ENCODE data around the gene CMTM3.
"Not testable (repeated sequence)": the region's sequence is repeated elsewhere in the genome, so short reads cannot be mapped to it uniquely, and the experiment has no call there.

CMTM3 gene

DNA sequence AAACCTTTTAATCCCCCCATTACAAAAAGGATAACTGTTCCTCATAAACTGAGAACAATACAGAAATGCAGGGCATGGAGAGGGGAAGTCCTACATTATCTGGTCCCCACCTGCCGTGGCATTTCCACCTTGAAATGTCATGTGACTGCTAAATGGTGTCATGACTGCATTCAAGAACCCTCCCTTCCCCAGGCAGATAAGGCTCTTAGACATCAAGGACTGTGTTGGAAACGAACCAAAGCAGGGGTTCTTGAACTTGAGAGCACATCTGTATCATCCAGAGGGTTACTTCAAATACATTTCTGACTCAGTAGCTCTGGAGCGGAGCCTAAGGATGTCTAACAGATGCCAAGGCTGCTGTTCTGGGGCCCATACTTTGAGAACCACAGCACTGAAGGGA lies 18.4 kb downstream of the CMTM3 start:
- in situ Hi-C loops (cut with HindIII; ENCODE audit: low pct_ligation_motif_present, low pct_unique_long_range_greater_than_20kb, low sequenced_read_pairs), result no loop called here

DNA sequence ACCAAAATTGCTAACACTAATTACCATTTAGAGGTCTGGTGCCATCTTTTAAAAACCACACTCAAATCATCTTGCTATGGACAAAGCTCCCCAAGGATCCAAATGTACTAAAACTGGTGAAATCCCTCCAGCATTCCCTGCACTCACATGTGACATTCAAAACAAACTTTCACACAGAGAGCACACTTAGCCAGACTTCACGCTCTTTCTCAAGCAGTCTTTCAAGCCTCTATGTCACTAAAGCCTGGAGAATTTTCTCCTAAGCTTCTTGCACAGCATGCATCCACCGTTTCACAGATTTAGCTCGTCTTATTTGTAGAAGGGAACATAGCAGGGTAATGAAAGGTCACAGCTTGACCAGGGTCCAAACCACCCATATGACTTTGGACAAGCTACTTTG lies 19.3 kb downstream of the CMTM3 start:
- in situ Hi-C loops (cut with HindIII; ENCODE audit: low pct_ligation_motif_present, low pct_unique_long_range_greater_than_20kb, low sequenced_read_pairs), result no loop called here
- no peak for DNase-seq

More for the DNA sequence above, 18.4 kb downstream of the CMTM3 start:
- no peak for DNase-seq

DNA sequence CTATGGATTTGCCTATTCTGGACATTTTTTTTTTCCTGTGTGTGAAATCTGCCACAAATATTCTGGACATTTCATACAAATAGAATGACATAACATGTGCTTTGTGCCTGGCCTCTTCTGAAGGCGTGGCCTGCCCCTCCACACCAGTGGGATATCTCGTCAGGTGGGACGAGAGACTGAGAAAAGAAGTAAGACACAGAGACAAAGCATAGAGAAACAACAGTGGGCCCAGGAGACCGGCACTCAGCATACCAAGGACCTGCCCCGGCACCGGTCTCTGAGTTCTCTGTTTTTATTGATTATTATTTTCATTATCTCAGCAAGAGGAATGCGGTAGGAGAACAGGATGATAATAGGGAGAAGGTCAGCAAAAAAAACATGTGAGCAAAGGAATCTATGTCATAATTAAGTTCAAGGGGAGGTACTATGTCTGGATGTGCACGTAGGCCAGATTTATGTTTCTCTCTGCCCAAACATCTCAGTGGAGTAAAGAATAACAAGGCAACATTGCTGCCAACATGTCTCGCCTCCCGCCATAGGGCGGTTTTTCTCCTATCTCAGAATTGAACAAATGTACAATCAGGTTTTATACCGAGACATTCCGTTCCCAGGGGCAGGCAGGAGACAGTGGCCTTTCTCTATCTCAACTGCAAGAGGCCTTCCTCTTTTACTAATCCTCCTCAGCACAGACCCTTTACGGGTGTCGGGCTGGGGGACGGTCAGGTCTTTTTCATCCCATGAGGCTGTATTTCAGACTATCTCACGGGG lies 23.3 kb downstream of the CMTM3 start:
- in situ Hi-C loops (cut with HindIII; ENCODE audit: low pct_ligation_motif_present, low pct_unique_long_range_greater_than_20kb, low sequenced_read_pairs), result not testable (repeated sequence)

DNA sequence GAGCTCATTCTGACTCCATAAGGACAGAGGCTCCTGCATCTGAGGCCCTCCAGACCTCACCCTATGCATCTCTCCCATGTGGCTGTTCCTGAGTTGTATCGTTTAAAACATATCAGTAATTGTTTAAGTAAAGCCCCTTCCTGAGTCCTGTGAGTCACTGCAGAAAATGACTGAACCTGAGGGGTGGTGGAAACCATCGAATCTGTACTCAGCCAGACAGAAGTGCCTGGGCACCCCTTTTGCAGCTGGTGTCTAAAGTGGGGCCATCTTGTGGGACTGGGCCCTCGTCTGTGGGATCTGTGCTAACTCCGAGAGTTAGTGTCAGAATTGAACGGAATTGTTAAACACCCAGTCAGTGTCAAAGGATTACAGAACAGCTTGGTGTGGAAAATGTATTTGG lies 25.4 kb downstream of the CMTM3 start:
- in situ Hi-C loops (cut with HindIII; ENCODE audit: low pct_ligation_motif_present, low pct_unique_long_range_greater_than_20kb, low sequenced_read_pairs), result no loop called here
- no peak for DNase-seq

More for the DNA sequence above, 23.3 kb downstream of the CMTM3 start:
- not testable (repeated sequence) for DNase-seq

DNA sequence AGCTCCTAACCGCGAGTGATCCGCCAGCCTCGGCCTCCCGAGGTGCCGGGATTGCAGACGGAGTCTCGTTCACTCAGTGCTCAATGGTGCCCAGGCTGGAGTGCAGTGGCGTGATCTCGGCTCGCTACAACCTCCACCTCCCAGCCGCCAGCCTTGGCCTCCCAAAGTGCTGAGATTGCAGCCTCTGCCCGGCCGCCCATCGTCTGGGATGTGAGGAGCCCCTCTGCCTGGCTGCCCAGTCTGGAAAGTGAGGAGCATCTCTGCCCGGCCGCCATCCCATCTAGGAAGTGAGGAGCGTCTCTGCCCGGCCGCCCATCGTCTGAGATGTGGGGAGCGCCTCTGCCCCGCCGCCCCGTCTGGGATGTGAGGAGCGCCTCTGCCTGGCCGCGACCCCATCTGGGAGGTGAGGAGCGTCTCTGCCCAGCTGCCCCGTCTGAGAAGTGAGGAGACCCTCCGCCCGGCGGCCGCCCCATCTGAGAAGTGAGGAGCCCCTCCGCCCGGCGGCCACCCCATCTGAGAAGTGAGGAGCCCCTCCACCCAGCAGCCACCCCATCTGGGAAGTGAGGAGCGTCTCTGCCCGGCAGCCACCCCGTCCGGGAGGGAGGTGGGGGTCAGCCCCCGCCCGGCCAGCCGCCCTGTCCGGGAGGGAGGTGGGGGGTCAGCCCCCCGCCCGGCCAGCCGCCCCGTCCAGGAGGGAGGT lies 26.2 kb downstream of the CMTM3 start:
- in situ Hi-C loops (cut with HindIII; ENCODE audit: low pct_ligation_motif_present, low pct_unique_long_range_greater_than_20kb, low sequenced_read_pairs); DNase-seq: not testable (repeated sequence)

DNA sequence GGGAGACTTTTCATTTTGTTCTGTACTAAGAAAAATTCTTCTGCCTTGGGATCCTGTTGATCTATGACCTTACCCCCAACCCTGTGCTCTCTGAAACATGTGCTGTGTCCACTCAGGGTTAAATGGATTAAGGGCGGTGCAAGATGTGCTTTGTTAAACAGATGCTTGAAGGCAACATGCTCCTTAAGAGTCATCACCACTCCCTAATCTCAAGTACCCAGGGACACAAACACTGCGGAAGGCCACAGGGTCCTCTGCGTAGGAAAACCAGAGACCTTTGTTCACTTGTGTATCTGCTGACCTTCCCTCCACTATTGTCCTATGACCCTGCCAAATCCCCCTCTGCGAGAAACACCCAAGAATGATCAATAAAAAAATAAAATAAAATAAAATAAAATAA lies 27.1 kb downstream of the CMTM3 start:
- DNase-seq; in situ Hi-C loops (cut with HindIII; ENCODE audit: low pct_ligation_motif_present, low pct_unique_long_range_greater_than_20kb, low sequenced_read_pairs): not testable (repeated sequence)

DNA sequence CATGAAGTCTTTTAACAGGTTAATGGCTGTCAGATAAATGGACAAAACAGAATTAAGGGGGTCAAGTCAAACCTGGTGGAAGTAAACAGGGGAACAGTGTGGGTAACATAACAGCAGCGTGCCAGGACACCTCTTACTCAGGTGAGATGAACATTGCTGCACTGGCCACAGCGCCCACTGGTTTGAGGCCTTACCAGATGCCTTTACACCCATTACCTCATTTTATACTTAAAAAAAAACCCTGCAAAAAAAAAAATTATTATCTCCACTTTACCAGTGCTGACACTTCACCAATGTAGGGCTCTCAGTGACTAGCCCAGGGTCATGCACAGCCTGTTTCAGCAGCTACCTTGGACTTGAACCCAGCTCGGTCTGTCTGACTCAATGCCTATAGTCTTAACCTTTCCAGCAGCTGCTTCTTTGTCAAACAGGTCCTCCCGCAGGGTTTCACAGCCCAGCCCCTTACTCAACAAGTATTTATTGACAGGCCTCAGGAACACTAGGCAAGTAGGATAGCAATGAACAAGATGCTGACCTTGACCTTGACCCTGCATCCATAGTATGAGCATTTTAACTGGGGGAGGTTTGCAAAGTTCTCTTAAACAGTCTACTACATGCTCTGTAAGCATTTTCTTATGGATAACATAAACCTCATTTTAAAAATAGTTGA lies 30.2 kb downstream of the CMTM3 start:
- in situ Hi-C loops (cut with HindIII; ENCODE audit: low pct_ligation_motif_present, low pct_unique_long_range_greater_than_20kb, low sequenced_read_pairs), result no loop called here
- DNase-seq, result no peak

DNA sequence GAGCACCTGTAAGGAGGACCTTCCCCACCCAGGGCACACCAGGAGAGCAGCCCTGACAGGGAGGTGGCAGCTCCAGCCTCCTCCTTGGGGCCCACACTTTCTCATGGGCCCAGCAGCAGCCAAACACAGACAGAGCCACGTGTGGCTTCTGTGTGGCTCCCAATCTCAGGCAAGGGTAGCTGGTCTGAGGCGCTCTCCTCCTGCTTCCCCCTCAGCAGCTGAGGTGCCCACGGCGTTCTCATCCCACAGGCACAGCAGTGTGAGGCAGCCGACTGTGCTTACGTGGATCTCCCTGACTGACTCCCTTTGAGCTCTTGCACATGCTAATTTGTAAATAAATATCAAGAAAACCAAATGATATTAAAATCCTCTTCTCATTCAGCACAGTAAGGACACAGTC lies 30.9 kb downstream of the CMTM3 start:
- in situ Hi-C loops (cut with HindIII; ENCODE audit: low pct_ligation_motif_present, low pct_unique_long_range_greater_than_20kb, low sequenced_read_pairs), result no loop called here

DNA sequence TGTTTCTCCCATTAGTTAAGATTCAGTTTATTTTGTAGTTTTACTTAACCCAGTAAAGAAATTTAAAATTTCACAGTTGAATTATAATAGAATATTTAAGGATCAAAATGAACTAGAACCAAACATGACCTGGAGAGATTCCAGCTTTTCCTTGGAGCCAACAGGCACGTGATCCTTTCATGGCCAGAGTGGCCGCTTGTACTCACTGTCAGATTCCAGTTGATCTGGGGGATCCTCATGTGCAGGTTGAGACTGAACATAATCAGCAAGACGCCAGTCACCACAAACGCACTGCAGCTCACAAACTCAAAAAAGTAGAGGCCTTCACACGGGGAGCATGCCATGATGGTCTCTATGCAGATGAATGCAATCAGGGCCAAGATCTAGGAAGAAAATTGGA lies 31.7 kb downstream of the CMTM3 start:
- in situ Hi-C loops (cut with HindIII; ENCODE audit: low pct_ligation_motif_present, low pct_unique_long_range_greater_than_20kb, low sequenced_read_pairs), result no loop called here
- DNase-seq, result no peak

More for the DNA sequence above, 30.9 kb downstream of the CMTM3 start:
- no peak for DNase-seq

DNA sequence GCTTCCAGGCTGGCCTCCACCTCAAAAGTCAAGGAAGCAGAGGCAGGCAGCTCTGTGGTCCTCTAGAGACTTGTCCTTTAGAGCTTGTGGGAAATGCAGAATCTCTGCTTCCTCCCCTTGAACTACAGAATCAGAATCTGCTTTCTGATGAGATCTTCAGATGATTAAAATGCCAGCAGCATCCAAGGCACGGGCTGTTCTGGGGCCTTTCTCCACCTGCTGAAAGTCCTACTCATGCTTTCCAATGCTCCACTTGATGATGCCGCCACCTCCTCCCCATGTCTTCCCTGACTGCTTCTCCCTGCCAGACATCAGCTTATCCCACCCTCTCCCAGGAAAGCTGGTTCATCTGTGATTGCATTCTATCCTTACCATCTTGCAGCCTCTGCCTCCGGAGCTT lies 33.3 kb downstream of the CMTM3 start:
- in situ Hi-C loops (cut with HindIII; ENCODE audit: low pct_ligation_motif_present, low pct_unique_long_range_greater_than_20kb, low sequenced_read_pairs), result no loop called here
- DNase-seq, result no peak

DNA sequence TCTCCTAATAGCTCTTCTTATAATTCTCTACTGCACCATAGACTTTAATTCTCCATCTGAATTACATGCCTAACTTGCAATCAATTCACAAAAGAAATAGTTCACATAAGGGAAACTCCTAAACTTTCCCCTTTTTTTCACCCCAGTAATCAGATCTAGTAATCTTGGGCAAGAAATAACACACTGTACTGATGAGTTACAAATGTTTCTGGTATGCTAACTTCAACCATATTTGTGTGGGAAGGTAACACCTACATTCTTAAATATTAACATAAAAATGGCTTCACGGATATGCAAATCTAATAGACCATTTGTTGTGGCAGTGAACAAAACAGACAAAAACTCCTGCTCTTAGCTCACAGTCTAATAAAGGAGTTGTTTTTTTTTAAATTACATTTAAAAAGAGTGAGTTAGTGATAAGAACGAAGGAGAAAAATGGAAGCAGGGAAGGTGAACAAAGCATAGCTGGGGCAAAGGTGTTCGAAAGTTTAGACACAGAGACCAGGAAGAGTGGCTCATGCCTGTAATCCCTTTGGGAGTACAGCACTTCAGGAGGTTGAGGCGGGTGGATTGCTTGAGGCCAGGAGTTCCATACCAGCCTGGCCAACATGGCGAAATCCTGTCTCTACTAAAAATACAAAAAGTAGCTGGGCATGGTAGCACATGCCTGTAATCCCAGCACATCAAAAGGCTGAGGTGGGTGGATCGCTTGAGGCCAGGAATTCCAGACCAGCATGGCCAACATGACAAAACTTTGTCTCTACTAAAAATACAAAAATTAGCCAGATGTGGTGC lies 34.8 kb downstream of the CMTM3 start:
- no peak for DNase-seq
- in situ Hi-C loops (cut with HindIII; ENCODE audit: low pct_ligation_motif_present, low pct_unique_long_range_greater_than_20kb, low sequenced_read_pairs), result no loop called here

DNA sequence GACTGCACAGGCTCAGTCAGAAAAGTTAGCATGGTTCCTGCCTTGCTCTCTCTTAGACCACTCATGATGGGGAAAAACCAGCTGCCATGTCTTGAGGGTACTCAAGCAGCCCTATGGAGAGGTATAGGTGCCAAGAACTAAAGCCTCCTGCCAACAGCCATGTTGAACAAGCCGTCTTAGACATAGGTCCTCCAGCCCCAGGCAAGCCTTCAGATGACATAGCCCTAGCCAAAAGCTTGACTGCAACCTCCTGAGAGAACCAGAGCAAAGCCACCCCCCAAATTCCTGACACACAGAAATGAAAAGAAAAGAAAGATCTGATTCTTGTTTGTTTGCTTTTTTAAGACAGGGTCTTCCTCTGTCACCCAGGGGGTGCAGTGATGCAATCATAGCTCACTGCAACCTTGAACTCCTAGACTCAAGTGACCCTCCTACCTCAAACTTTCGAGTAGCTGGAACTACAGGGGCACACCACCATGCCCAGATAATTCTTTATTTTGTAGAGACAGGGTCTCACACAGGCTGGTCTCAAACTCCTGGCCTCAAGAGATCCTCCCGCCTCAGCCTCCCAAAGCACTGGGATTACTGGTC lies 36.3 kb downstream of the CMTM3 start:
- no peak for DNase-seq
- in situ Hi-C loops (cut with HindIII; ENCODE audit: low pct_ligation_motif_present, low pct_unique_long_range_greater_than_20kb, low sequenced_read_pairs), result no loop called here

DNA sequence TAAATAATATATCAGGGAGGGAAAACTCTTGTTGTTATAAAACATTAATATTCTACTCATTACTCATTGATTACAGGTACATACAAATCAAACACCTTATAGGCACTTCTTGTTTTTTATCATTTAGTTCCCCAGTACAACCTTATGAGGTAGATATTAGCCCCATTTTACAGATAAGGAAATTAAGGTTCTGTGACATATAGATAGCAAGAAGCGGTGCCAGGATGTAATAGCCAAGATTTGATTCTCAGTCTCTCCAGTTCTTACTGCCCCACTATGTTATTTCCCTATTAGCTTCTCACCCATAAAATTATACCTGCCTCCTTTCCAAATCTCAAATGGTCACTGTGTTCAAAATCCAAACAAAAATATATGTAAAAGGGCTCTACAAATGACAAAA lies 36.9 kb downstream of the CMTM3 start:
- in situ Hi-C loops (cut with HindIII; ENCODE audit: low pct_ligation_motif_present, low pct_unique_long_range_greater_than_20kb, low sequenced_read_pairs), result no loop called here
- no peak for DNase-seq

DNA sequence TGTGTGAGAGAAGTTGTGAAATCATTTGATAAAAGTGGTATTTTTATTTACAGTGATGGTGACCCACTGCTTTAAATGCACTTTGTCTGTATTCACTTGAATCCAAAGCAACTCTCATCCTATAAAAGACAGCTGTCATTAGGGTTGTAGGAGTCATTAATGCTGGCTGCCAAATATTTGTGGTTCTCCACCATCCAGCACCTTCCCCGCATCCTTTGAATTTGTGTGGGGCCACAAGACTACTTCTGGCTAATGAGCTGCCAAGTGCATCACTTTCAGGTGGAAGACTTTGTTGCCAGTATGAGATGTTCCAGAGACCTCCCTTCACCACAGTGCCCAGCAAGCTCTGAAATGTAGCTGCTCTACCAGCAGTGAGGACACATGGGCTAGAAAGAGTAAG lies 43.4 kb downstream of the CMTM3 start:
- in situ Hi-C loops (cut with HindIII; ENCODE audit: low pct_ligation_motif_present, low pct_unique_long_range_greater_than_20kb, low sequenced_read_pairs), result no loop called here

DNA sequence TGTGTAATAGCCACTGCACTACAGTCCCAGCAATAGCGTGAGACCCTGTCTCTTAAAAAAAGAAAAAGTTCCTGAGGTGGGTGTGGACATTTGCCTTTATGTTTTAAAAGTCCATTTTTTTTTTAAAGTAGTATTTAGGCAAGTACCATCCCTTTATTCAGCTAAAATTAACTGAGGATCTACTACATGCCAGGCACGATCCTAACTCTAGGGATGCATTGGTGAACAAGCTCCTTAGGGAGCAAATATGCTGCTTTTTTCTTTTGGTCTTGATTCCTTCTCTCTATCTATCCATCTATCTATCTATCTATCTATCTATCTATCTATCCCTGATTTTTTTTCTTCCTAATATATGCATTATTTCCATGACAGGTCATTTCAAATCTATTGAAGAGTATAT lies 44.7 kb downstream of the CMTM3 start:
- in situ Hi-C loops (cut with HindIII; ENCODE audit: low pct_ligation_motif_present, low pct_unique_long_range_greater_than_20kb, low sequenced_read_pairs), result no loop called here
- DNase-seq, result no peak

More for the DNA sequence above, 43.4 kb downstream of the CMTM3 start:
- no peak for DNase-seq

DNA sequence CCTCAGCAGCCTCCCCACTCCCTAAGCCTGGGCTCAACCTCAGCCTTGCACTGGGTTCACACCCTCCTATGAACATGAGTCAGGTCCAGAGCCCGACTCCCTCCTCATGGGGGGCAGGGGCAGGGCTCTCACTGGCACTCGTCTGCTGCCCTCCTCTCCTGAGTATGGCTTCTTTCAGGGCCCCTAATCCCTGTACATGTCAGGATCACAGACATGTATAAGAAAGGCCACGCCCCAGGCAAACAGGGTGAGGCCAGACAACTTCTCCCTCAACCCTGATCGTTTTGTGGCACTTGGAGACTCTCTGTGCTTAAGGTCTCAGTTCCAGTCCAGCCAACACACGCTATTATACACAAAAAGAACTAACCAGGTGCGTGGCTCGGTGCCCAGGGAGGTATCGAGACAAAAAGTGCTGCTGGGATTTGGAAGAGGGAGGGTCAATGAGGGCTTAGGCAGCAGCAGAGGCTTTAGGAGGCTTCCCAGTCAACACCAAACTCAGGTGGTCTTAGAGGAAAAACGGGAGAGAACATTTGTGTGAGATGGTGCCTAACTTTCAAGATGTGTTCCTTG lies 45.2 kb downstream of the CMTM3 start:
- in situ Hi-C loops (cut with HindIII; ENCODE audit: low pct_ligation_motif_present, low pct_unique_long_range_greater_than_20kb, low sequenced_read_pairs), result no loop called here
- no peak for DNase-seq

DNA sequence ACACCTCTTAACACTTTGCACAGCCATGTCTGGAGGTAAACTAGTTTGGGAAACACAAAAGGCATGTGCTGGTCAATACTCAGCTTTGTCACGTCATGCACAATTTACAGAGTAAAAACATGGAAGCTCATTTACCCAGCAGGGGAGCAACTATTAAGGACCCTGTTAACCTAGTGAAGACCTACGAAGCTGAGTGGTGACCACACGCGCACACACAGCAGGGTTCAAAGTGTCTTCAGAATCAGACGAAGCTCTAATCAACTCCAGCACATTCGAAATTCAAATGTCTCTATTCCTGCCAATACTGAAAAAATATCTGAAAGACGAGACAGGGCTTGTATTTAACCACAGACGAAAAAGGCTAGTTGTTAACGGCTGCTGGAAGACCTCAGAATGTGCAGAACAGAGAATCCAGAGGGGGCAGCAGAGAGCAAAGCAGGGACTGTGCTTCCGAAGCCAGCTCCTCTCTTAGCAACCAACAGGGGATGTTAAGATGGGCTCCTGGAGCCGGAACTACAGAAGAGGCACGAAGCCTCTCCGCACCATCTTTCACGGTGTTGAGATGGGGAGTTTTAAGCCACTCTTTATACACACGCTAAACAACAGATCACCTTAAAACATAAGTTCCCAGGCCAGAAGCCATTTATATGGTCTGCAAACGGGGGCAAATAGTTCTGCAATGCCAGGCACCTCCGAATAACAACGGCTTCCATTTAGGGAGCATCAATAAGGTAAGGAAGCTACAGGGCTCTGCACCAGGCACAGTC lies 46.4 kb downstream of the CMTM3 start:
- in situ Hi-C loops (cut with HindIII; ENCODE audit: low pct_ligation_motif_present, low pct_unique_long_range_greater_than_20kb, low sequenced_read_pairs), result no loop called here
- peak; percentile 89 for DNase-seq

DNA sequence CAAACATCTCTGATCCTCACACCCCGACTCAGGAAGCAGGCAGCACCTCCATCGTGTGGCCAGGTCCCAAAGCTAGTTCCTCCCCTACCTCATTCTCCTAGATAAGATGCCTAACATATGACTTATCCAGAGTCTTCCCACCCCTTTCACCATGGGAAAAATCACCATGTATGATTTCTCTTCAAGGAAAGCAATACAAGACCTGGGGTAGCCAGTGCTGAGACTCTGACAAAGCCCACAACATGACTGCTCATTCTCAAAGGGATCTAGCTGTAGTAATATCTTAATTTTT lies 46.9 kb downstream of the CMTM3 start:
- DNase-seq, result no peak
- in situ Hi-C loops (cut with HindIII; ENCODE audit: low pct_ligation_motif_present, low pct_unique_long_range_greater_than_20kb, low sequenced_read_pairs), result no loop called here
